Measurements from ENCODE around the gene BCL2L14.
"Not testable (repeated sequence)": the region's sequence is repeated elsewhere in the genome, so short reads cannot be mapped to it uniquely, and the experiment has no call there.

Gene BCL2L14

GRCh38 chr12:12110923-12111555, 40.3 kb downstream of the BCL2L14 start:
- DNase-seq: not testable (repeated sequence)

- DNase-seq: no peak
These were observed 44.8 kb downstream of the BCL2L14 start for GRCh38 chr12:12115514-12115913.

GRCh38 chr12:12116677-12117076, 45.9 kb downstream of the BCL2L14 start:
- no peak for DNase-seq

GRCh38 chr12:12121061-12121460, 50.3 kb downstream of the BCL2L14 start:
- no peak for DNase-seq

- no peak for DNase-seq
These were observed 52.4 kb downstream of the BCL2L14 start for GRCh38 chr12:12123036-12123604.

GRCh38 chr12:12126551-12126950, 55.8 kb downstream of the BCL2L14 start:
- DNase-seq: no peak

GRCh38 chr12:12127304-12127703, 56.6 kb downstream of the BCL2L14 start:
- DNase-seq: no peak

GRCh38 chr12:12128670-12129069, 57.9 kb downstream of the BCL2L14 start:
- no peak for DNase-seq

- no peak for DNase-seq
These were observed 62.5 kb downstream of the BCL2L14 start for GRCh38 chr12:12133259-12133658.

- no peak for DNase-seq
These were observed 63.0 kb downstream of the BCL2L14 start for GRCh38 chr12:12133785-12134184.

GRCh38 chr12:12138203-12139154, 67.7 kb downstream of the BCL2L14 start:
- DNase-seq: no peak

GRCh38 chr12:12141000-12141399, 70.3 kb downstream of the BCL2L14 start:
- no peak for DNase-seq

GRCh38 chr12:12144531-12144930, 73.8 kb downstream of the BCL2L14 start:
- not testable (repeated sequence) for DNase-seq

- DNase-seq: no peak
These were observed 76.4 kb downstream of the BCL2L14 start for GRCh38 chr12:12147111-12147510.

All from NCI-H2029 (cell line).